ENCODE measurements around the gene MACROD2. TPM values are rescaled to one million over a fixed set of nuclear protein-coding genes. Genes with fewer than 3 reads are reported as not detected.

MACROD2 gene
- total and polyA plus RNA-seq, 4 donors = 0.66 to 10.5 (median 3.3) TPM

DNA sequence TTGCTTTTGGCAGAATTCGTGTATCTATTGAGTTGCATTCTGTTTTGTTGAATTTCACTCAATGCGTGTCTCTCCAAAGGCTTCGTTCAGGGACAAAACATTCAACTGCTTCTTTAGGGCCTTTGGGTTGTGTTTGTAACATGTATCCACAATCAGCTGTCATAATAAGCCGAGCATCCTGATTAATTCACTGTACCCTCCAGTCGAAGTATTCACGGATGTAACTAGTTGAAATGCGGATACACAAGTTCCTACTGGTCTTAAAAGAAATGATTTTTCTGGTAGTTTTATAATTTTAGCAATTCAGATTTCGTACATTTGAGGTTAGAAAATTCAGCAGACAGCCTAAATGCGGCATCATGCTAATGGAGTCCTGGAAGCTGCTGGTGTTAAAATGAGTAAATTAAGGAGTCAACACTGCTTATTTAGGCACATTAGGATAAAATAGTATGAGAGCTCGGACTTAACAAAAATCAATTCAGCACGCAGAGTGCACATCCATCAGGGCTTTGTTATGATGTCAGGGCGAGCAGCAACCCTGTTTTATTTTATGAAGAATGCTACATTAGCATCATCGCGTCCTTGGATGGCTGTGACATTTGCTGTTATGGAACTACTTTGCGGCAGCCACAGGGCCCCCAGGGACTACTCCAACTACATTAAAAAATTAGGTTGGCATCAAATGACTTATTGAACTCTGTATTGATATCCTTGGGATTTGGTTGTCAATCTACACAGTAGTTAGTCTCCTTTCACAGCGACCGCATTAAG, 831.4 kb downstream of the MACROD2 start:
- no peaks in the 10 kb centered on the region for H3K4me1 ChIP-seq (ENCODE audit: control insufficient read depth in 4 of 4, insufficient read depth in 4 of 4, low read length in 3 of 4)
- no peak overlapping the region for H3K9ac ChIP-seq (ENCODE audit: low read depth in 1 of 2, low read length in 2 of 2)
- H3K27ac ChIP-seq (ENCODE audit: low read depth in 1 of 2, low read length in 2 of 2) = no peak overlapping the region
- no peaks in the 10 kb centered on the region for H3K9me3 ChIP-seq (ENCODE audit: control insufficient read depth in 4 of 4, low read length in 3 of 4)
- no peak for DNase-seq (ENCODE audit: low spot score)
- no peaks in the 10 kb centered on the region for H3K36me3 ChIP-seq (ENCODE audit: control insufficient read depth in 4 of 4, insufficient read depth in 3 of 4, low read depth in 1 of 4, low read length in 3 of 4)
- H3K27me3 ChIP-seq (ENCODE audit: control insufficient read depth in 4 of 4, insufficient read depth in 4 of 4, low read length in 3 of 4) = no peaks in the 10 kb centered on the region
- no peak overlapping the region for H3K4me3 ChIP-seq (ENCODE audit: low read depth in 1 of 3, low read length in 3 of 3)
- no peak for TF ChIP-seq FOXA2 (IDR thresholded peaks at IDR 0.05)
- no peak for TF ChIP-seq YY1 (IDR thresholded peaks at IDR 0.05)
- no peak for TF ChIP-seq HNF4G (IDR thresholded peaks at IDR 0.05)
- TF ChIP-seq FOXA1 (IDR thresholded peaks at IDR 0.05) = no peak
- no peak for TF ChIP-seq JUND (IDR thresholded peaks at IDR 0.05)
- TF ChIP-seq HNF4A (conservative IDR thresholded peaks at IDR 0.05) = no peak
- WGBS = 90% methylated on average over 17 of the region's 17 CpGs

GRCh38 chr20:14828459-14828858, 833.1 kb downstream of the MACROD2 start:
- H3K4me3 ChIP-seq (ENCODE audit: low read depth in 1 of 3, low read length in 3 of 3) = no peak overlapping the region
- no peaks in the 10 kb centered on the region for H3K27me3 ChIP-seq (ENCODE audit: control insufficient read depth in 4 of 4, insufficient read depth in 4 of 4, low read length in 3 of 4)
- TF ChIP-seq EGR1 (IDR thresholded peaks at IDR 0.05; ENCODE audit: low read depth in 2 of 2) (no peak), YY1 (IDR thresholded peaks at IDR 0.05) (no peak), GABPA (IDR thresholded peaks at IDR 0.05 in 1 of 2, conservative IDR thresholded peaks at IDR 0.05 in 1 of 2) (no peak), NR2F2 (IDR thresholded peaks at IDR 0.05) (no peak), FOXA2 (IDR thresholded peaks at IDR 0.05) (no peak), FOXA1 (IDR thresholded peaks at IDR 0.05) (no peak), REST (IDR thresholded peaks at IDR 0.05) (no peak), HNF4A (conservative IDR thresholded peaks at IDR 0.05) (no peak), JUND (IDR thresholded peaks at IDR 0.05) (no peak), RAD21 (IDR thresholded peaks at IDR 0.05) (no peak), MAX (IDR thresholded peaks at IDR 0.05) (no peak), SP1 (IDR thresholded peaks at IDR 0.05) (no peak), RXRA (IDR thresholded peaks at IDR 0.05) (no peak), CTCF (IDR thresholded peaks at IDR 0.05; ENCODE audit: low read depth, low read length, missing input control) (no peak), TAF1 (conservative IDR thresholded peaks at IDR 0.05) (no peak), HNF4G (IDR thresholded peaks at IDR 0.05) (no peak)
- TF ChIP-seq, protein P1, sequence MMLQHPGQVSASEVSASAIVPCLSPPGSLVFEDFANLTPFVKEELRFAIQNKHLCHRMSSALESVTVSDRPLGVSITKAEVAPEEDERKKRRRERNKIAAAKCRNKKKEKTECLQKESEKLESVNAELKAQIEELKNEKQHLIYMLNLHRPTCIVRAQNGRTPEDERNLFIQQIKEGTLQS (IDR thresholded peaks at IDR 0.05) = no peak
- TF ChIP-seq, protein P2, sequence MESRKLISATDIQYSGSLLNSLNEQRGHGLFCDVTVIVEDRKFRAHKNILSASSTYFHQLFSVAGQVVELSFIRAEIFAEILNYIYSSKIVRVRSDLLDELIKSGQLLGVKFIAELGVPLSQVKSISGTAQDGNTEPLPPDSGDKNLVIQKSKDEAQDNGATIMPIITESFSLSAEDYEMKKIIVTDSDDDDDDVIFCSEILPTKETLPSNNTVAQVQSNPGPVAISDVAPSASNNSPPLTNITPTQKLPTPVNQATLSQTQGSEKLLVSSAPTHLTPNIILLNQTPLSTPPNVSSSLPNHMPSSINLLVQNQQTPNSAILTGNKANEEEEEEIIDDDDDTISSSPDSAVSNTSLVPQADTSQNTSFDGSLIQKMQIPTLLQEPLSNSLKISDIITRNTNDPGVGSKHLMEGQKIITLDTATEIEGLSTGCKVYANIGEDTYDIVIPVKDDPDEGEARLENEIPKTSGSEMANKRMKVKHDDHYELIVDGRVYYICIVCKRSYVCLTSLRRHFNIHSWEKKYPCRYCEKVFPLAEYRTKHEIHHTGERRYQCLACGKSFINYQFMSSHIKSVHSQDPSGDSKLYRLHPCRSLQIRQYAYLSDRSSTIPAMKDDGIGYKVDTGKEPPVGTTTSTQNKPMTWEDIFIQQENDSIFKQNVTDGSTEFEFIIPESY (IDR thresholded peaks at IDR 0.05) = no peak
- no peak overlapping the region for H3K9ac ChIP-seq (ENCODE audit: low read depth in 1 of 2, low read length in 2 of 2)
- no peaks in the 10 kb centered on the region for H3K4me1 ChIP-seq (ENCODE audit: control insufficient read depth in 4 of 4, insufficient read depth in 4 of 4, low read length in 3 of 4)
- H3K27ac ChIP-seq (ENCODE audit: low read depth in 1 of 2, low read length in 2 of 2) = no peak overlapping the region
- no peaks in the 10 kb centered on the region for H3K36me3 ChIP-seq (ENCODE audit: control insufficient read depth in 4 of 4, insufficient read depth in 3 of 4, low read depth in 1 of 4, low read length in 3 of 4)
- no peaks in the 10 kb centered on the region for H3K9me3 ChIP-seq (ENCODE audit: control insufficient read depth in 4 of 4, low read length in 3 of 4)
- no peak for DNase-seq (ENCODE audit: low spot score)
- WGBS = 96% methylated on average over 1 of the region's 1 CpG

Measured in liver (tissue), 9 donors.